ENCODE measurements around the gene ATG4B.

DNA sequence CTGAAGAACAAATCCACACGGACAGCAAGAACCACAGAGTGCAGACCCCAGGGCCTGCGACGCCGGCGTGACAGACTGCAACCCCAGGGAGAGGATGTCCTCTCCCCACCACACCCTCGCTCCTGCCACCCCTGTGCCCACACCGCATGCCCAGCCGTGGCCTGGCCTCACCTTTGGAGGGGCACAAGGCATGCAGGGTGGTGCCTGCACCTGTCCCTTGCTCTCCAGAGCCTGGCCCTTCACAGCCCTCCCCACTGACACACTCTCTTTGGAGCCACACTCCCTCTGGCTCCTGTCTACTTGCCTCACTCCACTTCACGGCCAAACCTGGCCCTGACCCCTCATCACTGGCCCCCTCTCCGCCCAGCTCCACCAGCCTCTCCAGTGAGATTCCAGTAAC is 9.8 kb upstream of the ATG4B start:
- TF ChIP-seq POLR2A (IDR thresholded peaks at IDR 0.05) (no peak), CTCF (IDR thresholded peaks at IDR 0.05 in 8 of 11, conservative IDR thresholded peaks at IDR 0.05 in 3 of 11) (no peak)
